Measurements from ENCODE around the gene GOLT1A. TPM values are rescaled to one million over a fixed set of nuclear protein-coding genes. Genes with fewer than 3 reads are reported as not detected.

Gene GOLT1A
- total and polyA plus RNA-seq, 2 donors (not counting 1 experiment from before 2014, with no cell fraction given), result not detected

DNA sequence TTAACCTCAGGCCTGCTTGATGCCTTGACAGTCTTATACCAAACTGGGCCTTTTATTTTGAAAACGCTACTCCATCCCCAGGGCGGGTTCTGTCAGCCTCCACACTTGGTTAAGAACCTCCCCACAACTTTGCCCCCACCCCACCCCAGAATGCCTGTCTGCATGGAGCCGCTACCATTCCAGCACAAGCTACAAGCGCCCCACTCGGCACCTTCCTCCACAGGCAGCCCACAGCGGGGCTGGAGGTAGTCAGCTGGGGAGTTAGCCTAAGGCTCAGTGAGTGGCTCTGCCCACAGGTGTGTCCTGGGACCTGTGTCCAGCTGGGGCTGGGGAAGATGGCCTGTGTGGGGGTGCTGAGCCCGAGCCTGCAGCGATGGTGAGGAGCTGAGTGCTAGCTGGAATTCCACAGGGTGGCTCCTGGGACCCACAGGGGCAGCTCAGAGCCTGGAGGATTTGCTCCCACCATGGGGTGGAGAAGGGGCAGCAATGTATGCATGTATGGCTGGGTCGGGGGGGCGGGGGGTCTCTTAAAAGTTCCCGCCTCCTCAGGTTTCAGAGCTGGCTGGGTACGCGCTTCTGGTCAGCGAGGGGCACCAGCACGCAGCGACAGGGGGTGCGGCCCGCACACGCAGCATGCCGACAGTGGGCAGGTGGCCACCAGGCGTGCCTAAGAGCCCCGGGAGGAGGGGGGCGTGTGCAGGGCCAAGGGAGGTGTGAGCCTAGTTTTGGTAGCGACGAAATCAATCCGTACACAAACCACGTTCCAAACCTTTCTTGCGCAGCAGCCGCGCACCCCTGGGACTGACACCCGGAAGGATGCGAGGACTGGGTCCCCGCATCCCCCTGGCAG is 62.9 kb downstream of the GOLT1A start:
- intact Hi-C loops (cut with micrococcal nuclease), result no loop called here
- Histone ChIP-seq H4K20me1 (ENCODE audit: control insufficient read depth, insufficient read depth, low read length, poor library complexity, severe bottlenecking) (no peaks in the 10 kb centered on the region), H3K4me3 (ENCODE audit: control extremely low read depth in 1 of 5, extremely low read depth in 1 of 5, insufficient read depth in 1 of 5, low read depth in 2 of 5, low read length in 4 of 5) (peak overlapping the region; percentile 13 to 71 (median 57)), H3K9ac (ENCODE audit: low read length) (peak overlapping the region; percentile 75), H3K27ac (ENCODE audit: low read length in 2 of 2) (peak overlapping the region in 1 of 2 donors; percentile 26), H3K4me2 (replicated peaks; ENCODE audit: low read depth, low read length, poor library complexity, severe bottlenecking) (peak overlapping the region; percentile 93), H3K27me3 (replicated peaks in 1 of 4; ENCODE audit: control extremely low read depth in 1 of 4, control insufficient read depth in 3 of 4, insufficient read depth in 4 of 4, low read length in 3 of 4) (peaks cover 0 to 24% (median 7%) of the 10 kb centered on the region in 4 experiments), H3K9me3 (ENCODE audit: control extremely low read depth in 1 of 3, control insufficient read depth in 2 of 3, insufficient read depth in 1 of 3, low read length in 2 of 3) (peaks cover 0 to 3% (median 0%) of the 10 kb centered on the region in 3 donors), H2AFZ (ENCODE audit: insufficient read depth, low read depth, low read length, poor library complexity, severe bottlenecking) (peak overlapping the region; percentile 74), H3K4me1 (ENCODE audit: control insufficient read depth in 2 of 2, insufficient read depth in 2 of 2, low read length in 2 of 2) (peaks cover 12 to 14% of the 10 kb centered on the region in 2 donors), H3K79me2 (ENCODE audit: control insufficient read depth, insufficient read depth, low read length) (no peaks in the 10 kb centered on the region), H3K36me3 (replicated peaks in 1 of 2; ENCODE audit: control extremely low read depth in 1 of 2, control insufficient read depth in 1 of 2, extremely low read depth in 1 of 2, insufficient read depth in 2 of 2, low read length in 1 of 2) (no peaks in the 10 kb centered on the region)
- Mint-ChIP-seq H3K27me3 (peaks cover 32% of the 10 kb centered on the region), H3K4me1 (peaks cover 8% of the 10 kb centered on the region), H3K27ac (no peak overlapping the region), H3K4me3 (peak overlapping the region; percentile 74), H3K9me3 (ENCODE audit: insufficient read depth) (no peaks in the 10 kb centered on the region)
- peak; percentile 15 for ATAC-seq (ENCODE audit: low read depth)
- POLR2A ChIA-PET, result interaction anchor here (0.7 kb wide), 1 partner anchor 157 kb away, joined by 7 read pairs; no protein-coding TSS in a partner anchor
- 38% methylated on average over 26 of the region's 33 CpGs for WGBS (ENCODE audit: insufficient coverage)
- TF ChIP-seq EZH2 (IDR thresholded peaks at IDR 0.05; ENCODE audit: borderline replicate concordance, insufficient read depth, low read depth, low read length, poor library complexity, severe bottlenecking), result no peak
- TF ChIP-seq, protein P1, sequence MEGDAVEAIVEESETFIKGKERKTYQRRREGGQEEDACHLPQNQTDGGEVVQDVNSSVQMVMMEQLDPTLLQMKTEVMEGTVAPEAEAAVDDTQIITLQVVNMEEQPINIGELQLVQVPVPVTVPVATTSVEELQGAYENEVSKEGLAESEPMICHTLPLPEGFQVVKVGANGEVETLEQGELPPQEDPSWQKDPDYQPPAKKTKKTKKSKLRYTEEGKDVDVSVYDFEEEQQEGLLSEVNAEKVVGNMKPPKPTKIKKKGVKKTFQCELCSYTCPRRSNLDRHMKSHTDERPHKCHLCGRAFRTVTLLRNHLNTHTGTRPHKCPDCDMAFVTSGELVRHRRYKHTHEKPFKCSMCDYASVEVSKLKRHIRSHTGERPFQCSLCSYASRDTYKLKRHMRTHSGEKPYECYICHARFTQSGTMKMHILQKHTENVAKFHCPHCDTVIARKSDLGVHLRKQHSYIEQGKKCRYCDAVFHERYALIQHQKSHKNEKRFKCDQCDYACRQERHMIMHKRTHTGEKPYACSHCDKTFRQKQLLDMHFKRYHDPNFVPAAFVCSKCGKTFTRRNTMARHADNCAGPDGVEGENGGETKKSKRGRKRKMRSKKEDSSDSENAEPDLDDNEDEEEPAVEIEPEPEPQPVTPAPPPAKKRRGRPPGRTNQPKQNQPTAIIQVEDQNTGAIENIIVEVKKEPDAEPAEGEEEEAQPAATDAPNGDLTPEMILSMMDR (IDR thresholded peaks at IDR 0.05), result no peak
- CTCF ChIA-PET, result interaction anchor here (0.7 to 2.2 kb wide), 3 partner anchors 9 to 17 kb away, joined by 4 to 6 read pairs (median 6); no protein-coding TSS in a partner anchor
- DNase-seq, result peak; percentile 56
